ENCODE results near the gene COMMD3.
"Not testable (repeated sequence)": the region's sequence is repeated elsewhere in the genome, so short reads cannot be mapped to it uniquely, and the experiment has no call there.

Gene COMMD3

DNA sequence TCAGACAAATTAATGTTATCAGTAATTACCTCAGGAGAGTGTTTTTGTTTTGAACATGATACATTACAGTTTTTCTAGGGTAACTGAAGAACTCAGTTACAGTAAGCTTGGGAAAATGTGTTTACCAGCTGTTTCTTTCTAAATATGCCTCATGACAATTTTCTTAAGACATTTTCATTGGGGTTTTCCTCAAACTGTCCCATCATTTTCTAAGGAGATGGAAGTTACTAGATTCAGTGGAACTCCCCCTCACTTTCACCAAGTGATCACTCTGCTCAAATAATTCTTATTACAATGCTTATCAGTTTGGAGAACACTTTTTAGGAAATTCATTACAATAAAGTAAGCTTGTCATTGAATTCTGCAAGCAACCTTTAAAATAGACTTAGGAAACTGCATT is 22.7 kb downstream of the COMMD3 start:
- no peak for DNase-seq (ENCODE audit: low read depth)

DNA sequence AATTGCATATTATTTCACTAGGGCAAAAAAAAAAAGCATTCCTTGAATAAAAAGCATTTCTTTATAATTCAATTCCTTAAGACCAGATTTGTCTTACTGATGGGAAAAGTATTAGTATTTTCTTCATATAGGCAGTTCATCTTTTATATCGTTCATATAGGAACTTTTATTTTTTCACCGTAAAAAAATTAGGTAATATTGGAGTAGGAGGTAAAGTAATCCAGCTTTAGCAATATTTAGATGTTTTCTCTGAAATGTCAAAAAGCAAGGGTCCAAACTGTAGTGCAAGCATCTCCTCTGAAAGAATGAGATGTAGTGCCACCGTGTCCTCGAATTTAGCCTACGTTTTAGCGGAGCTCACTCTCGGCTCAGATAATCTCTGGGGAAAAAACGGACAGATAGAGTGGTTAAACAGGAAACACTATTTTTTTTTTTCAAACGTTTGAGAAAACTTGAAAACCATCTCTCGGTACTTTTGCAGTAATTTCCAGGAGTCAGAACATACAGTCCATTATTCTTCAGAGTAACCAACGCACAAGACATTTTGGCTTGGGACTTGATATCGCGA is 23.7 kb downstream of the COMMD3 start:
- DNase-seq (ENCODE audit: low read depth): no peak

DNA sequence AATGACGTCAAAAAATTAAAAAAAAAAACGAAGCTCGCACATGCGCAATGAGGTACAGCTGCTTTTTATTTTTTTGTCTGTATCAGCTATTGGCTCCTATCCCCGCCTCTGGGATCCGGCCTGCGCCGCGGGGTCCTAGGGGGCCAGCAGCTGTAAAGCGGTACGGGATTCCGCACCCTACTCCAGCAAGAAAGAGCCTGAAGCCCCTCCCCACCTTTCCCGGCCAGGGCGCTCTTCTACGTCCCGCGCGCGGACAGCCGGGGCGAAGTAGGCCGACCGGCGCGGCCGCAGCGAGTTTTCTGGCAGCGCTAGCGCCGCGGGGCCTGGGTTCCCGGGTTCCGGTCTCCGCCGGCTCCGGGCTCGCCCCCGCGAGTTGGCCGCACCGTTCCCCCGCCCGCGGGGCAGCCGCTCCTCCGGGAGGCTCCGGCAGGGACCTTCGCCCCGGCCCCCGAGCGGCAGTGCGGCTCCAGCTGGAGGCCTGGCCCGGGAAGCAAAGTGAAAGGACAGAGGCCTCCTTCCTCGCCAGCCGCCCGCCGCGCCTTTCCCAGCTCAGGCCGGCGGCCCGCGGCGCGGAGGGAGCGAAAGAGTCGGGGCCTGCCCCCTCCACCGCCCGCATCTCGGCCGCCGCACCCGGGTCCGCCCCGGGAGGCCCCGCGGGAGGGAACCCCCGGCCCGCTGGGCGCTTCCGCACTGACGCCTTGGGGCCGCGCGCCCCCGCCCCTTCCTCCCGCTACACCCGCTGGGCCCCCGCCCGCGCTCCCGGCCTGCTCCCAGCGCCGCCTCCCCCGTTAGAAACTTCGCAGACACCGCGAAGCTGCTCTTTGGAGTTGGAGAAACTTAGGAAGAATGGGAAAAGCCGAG is 24.4 kb downstream of the COMMD3 start:
- DNase-seq (ENCODE audit: low read depth): peak; percentile 44

DNA sequence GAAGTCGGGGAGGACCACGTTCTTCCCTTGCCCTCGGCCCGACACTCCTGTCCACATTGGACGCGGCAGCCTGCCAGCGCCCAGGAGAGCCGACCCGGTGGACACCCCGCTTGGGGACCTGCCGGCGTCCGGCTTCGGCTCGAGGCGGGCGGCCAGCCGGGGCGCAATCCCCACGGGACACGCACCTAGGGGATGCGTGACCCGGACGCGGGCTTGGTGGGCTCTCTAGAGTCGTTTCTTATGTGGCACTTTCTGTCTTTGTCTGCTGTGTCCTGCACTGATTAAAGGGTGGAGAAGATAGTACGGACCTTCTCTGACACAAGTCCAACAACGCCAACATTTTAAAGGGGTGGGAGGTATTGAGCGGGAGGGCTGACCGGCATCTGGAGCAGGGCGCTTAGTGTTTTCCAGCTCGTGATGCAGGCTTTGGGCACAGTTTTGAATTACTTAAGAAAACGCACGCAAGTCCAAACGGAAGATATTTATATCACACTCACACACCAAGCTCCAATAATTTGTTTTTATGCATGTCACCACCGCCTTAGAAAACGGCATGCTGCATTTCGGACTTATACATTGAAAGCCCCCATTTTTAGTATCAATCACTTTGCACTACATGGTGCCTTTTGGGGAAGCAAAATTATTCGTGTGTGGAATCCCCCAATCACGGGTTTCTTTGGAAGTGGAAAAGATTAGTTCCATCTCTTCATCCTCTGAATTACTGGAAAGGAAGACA is 25.2 kb downstream of the COMMD3 start:
- no peak for DNase-seq (ENCODE audit: low read depth)

DNA sequence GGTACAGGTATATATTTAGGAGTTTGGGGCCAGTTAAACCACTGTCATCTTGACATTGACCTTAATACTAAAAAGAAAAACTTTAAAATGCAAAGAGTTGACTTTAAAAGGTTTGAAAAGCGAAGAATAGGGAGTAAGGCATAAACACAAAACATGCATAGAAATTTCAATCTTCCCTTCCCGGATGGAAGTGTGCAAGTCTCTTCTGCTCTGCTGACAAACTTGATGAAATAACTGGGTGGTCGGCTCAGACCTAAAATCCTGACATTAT is 25.7 kb downstream of the COMMD3 start:
- no peak for DNase-seq (ENCODE audit: low read depth)

DNA sequence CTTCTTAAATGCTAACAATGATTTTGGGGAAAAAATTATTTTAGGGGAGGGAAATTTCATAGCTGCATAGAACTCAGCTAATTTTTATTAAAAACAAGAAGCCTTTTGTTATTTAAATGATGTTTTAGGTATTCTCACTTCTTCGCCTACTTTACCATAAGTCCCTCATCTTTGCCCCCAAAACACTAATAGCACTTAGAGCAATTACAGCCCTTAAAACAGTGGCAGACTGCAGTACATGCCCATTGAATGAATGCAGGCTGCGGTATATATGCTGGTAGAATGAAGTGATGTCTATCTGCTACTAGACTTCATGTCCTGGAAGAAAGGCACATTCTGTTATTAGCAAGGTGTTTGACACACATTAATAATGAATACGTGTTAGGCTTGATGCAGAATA is 26.2 kb downstream of the COMMD3 start:
- DNase-seq (ENCODE audit: low read depth): no peak

DNA sequence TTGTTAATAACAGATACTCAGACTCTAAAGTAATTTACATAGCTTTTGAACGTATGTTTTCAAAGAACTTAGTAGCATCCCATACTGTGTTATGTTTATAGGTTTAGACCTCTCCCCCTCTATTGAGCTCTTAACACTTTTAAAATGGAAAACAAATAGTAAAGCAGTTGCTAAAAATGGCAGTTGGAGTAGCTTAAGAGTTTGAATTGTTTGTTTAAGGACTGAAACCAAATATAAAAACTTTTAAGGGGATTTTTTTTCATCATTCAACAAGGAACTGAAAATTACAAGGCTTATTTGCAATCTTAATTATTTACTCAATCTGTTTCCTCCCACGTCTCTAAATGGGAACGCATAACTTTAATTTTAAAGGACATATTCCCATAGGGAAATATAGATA is 27.5 kb downstream of the COMMD3 start:
- no peak for DNase-seq (ENCODE audit: low read depth)

DNA sequence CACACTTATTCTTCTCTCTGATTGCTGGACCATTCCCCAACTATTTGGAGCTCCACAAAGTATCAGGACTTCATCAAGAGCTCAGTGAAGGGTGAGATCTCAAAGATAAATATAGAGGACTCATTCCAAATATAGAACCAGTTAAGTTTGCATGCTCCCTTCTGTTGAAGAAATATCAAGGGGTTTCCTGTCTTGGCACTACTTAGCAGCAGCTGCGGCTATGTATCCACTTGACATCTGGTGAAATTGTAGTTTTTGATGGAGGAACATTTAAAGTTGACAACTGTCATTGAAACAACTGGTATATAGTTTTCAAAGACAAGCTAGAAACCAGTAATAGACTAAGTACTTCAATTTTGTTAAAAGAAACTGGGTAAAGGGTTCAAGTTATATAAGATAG is 28.1 kb downstream of the COMMD3 start:
- no peak for DNase-seq (ENCODE audit: low read depth)

DNA sequence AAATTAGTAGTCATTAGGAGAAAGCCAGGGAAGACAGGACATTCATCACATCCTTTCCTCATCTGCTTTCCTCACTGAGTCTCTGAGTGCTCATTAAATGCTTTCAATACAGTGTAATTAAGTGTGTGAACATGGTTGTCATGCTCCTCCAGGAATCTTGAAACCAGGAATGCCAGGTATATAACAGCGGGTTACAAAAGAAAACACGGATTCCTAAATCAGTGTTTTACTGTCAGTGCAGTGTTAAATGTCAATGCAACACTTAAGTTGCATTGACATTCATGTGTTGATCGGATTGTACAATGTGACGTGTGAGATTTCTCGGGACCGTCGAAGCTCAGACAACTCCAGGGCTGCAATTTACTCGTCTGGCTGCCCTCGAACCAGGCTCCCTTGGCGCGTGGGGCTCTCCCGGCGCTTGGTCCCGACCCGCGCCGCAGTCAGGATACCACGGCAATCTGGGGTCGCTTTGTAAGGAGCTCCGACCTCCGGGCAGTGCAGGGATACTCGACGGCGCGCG is 28.7 kb downstream of the COMMD3 start:
- DNase-seq (ENCODE audit: low read depth): no peak

DNA sequence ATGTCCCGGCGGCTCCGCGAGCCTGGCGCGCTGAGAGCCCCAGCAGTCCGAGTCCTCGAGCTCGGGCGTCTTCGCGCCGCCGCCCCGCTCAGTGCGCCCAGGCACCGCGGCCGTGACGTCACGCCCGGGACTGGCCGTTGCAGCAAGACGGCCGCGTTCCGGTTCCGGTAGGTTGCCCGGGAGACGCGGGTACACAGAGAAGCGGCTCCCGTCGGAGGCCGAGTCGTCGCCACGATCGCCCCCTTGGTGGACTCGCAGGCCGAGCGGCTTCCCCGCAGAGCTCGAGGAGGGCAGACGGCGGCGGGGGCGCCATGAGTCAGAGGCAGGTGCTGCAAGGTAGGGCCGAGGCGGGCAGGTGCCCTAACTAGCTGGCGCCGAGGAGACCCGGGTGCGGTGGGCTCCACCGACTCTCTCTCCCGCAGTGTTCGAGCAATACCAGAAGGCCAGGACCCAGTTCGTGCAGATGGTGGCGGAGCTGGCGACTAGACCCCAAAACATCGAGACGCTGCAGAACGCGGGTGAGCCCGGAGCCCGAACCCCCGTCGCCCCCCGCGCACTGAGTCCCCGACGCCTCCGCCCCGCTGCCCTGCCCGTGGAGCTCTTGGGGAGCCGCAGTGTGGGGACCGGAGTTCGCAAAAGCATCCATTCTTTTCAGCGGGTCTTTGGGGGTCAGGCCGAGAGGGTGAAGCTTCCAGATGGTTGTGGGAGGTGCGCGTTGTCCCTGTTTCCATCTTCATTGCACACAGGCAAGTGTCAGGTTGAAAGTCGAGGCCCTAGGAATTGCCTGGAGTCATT is 29.3 kb downstream of the COMMD3 start, which contains the start of gene SPAG6:
Gene SPAG6 (plus strand): TSS at position 196 of the 795 bp plus-strand sequence. CDS start 116 bp downstream, at position 312.
- DNase-seq (ENCODE audit: low read depth): no peak

DNA sequence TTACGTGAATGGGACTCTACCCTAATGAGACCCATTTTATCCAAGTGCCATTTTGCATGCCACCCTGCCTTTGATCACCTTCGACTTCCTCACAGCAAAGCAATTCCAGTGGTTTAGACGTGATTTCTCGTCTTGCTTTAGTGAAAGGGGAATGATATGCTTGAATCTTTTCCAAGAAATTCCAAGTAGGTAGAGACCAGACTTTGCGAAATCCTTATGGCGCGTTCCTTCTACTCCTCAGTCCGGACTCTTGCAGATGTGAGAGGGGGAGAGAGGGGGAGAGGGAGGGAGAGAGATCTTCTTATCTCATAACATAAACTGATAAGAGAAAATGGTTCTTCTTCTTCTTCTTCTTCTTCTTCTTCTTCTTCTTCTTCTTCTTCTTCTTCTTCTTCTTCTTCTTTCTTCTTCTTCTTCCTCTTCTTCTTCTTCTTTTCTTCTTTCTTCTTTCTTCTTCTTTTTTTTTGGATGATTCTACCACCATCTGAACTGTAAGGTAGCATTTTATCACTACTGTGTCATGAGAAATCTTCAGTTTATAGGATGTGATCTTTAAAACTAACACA is 30.0 kb downstream of the COMMD3 start:
- no peak for DNase-seq (ENCODE audit: low read depth)

DNA sequence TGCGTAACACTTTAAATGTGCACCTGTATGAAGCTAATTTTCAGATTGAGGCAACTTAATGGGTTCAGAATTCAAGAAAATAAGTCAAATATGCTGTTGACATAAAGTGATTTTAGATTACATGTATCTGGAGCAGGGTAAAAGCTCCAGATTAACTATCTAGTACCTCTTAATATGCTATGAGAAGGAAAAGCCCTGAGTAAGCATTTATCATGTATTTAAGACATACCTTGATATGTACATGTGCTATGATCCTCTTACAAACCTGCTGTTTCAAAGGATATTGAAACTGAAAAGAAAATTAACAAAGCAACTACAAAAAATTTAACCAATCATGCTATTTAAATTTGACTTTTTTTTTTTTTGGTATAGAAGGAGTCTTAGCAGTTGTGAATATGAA is 33.6 kb downstream of the COMMD3 start:
- DNase-seq (ENCODE audit: low read depth): no peak

DNA sequence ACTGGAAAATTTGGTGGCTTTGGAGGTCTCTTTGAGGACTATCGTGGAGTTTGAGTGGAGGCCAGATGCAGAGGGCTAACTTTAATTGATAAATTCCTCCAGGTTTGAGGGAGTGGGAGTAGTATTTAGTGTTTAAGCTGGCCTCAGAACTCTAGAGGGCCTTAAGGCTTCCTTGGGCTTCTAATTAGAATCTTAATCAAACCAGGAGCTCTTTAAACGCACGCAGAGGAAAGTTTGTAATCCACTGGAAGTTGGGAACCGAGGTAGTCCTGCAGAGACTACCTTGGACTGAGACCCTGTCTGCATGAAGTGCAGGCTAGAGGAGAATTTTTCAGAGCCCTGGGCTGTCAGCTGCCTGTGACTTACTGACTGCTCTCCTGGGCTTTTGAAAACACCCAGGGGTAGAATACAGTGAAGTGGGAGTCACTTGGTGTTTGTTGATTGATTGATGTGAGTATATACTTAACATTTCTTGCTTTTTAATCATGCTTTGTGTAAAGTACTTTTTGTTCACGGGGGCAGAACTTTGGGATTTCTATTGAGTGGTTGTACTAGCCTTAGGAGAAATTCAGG is 35.0 kb downstream of the COMMD3 start:
- DNase-seq (ENCODE audit: low read depth): no peak

DNA sequence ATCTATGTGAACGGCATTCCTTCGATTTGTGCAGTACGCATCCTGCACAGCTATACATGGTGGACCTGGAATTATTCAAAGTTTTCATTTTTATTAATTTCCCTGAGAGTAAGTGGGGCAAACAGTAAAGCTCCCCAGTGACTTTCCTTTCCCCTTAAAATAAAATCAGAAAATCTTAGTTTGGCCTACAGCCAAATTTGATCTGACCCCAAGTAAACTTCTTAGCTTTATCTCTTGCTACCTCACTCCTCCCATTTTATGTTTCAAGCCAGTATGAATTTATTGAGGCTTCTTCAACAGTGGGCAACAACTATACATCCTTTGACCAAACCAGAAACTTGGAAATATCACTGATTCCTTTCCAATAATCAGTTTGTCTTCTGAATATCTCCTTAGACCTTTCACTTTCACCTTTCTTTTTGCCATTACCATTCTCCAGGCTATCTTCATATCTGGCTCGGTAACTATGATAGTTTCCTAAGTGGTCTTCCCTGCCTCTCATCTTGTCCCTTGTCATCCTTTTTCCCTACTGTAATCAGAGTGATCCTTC is 40.2 kb downstream of the COMMD3 start:
- DNase-seq (ENCODE audit: low read depth): no peak

DNA sequence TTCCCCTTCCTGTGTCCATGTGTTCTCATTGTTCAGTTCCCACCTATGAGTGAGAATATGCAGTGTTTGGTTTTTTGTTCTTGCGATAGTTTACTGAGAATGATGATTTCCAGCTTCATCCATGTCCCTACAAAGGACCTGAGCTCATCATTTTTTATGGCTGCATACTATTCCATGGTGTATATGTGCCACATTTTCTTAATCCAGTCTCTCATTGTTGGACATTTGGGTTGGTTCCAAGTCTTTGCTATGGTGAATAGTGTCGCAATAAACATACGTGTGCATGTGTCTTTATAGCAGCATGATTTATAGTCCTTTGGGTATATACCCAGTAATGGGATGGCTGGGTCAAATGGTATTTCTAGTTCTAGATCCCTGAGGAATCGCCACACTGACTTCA is 41.6 kb downstream of the COMMD3 start:
- not testable (repeated sequence) for DNase-seq (ENCODE audit: low read depth)

DNA sequence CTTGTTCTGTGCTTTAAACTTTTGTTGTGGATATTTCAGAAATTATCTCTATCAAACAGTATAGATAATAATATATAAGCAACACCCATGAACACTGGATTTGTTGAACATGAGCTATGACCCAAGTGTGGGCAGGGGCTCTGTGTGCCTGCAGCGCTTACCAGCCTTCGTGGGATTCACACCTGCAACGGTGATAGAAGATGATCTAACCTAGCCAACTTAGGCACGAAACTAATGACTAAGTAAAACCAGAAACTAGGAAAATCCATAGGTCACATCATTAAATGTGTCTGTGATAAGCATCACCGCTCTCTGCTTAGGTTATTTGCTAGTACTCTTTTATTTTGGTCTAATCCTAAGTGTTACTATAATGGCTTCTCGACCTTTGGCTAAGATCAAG is 47.1 kb downstream of the COMMD3 start:
- no peak for DNase-seq (ENCODE audit: low read depth)

DNA sequence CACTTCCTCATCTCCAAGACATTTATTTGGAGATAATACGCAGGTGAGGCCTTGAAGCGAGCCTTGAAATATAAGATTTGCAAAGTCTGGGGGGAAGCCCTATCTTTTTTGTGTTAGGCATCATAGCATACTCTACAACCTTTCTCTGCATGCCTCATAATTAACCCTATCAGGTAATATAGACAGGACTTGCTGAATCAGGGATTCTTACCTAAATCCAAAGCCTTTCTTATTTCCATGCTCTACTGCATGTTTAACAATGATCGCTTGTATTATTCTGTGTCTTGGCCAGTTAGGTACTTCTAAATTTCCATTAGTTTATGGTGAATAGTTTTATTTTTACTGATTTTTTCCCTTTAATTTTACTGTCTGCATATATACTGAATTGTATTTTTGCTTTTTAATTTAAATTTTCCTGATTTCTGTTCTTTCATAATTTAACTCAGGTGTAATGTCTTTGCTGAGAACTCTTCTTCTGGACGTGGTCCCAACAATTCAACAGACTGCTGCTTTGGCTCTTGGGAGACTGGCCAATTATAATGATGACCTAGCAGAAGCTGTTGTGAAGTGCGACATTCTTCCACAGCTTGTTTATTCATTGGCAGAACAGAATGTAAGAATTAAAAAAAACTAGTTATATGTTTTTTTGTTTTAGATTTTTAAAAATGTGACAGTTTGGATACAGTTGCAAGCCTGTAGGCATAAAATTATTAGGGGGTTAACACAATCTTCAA is 48.4 kb downstream of the COMMD3 start:
- DNase-seq (ENCODE audit: low read depth): no peak

DNA sequence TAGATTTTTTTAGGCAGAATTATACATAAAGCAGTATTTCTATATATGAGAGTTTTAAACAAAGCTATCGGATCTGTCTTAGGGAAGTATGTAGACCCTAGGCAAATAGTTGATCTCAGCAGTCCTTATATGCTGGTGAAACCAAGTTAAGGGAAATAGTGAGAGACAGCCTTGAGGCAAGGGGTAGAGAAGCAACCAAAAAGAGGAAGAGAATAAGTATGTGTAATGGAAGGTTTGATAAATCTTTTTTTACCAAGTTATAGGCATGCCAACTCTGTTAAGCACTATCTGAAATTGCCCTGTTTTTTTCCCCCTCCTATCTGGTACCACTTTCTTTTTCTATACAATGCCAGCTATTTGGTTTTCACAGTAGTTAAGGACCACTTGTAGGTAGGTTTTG is 49.0 kb downstream of the COMMD3 start:
- no peak for DNase-seq (ENCODE audit: low read depth)

DNA sequence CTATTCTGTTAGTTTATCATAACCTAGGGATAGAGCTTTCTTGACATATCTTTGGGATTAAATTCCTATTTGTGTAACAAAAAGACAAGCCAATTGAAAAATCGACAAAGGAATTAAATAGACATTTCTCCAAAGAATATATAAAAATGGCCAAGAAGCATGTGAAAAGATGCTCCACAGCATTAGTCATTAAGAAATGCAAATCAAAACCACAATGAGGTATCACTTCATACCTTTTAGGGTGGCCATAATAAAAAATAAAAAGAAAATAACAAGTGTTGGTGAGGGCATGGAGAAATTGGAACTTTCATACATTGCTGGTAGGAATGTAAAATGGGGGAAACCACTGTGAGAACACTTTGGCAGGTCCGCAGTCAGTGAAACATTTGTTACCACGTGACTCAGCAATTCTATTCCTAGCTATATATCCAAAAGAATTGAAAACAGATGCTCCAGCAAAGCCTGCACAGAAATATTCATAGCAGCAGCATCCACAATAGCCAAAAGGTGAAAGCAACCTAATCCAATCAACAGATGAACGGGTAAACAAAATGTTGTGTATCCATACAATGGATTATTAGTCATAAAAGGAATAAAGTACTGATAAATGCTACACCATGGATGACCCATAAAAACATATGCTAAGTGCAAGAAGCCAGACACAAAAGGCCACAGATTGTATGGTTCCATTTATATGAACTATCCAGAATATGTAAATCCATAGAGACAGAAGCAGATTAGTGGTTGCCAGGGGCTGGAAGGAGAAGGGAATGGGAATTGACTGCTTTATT is 49.7 kb downstream of the COMMD3 start:
- DNase-seq (ENCODE audit: low read depth): no peak

DNA sequence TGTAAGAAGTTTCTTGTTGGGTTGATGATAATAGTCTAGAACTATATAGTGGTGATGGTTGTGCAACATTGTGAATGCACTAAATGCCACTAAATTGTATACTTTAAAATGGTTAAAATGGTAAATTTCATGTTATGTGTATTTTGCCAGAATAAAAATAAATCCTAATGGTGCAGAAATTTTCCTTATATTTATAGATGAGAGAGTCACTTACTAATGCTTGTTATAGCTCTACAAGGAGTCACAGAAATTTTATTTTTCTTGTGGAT is 50.2 kb downstream of the COMMD3 start:
- DNase-seq (ENCODE audit: low read depth): no peak

All from stimulated activated CD8-positive, alpha-beta memory T cell treated with anti-CD3 and anti-CD28 coated beads, Interleukin-12 subunit alpha, Interleukin-12 subunit beta, amount 100 ng/mL, for 4 hours (primary cell).